CD4-positive, alpha-beta T cell treated with Interleukin-4 for 4 hours (primary cell): ENCODE results near the gene DNAI2.
"Not testable (repeated sequence)": the region's sequence is repeated elsewhere in the genome, so short reads cannot be mapped to it uniquely, and the experiment has no call there.

Source experiments
- DNase-seq: peaks from one replicate; pipeline ENCODE4 v3.0.0-alpha.2; 2020

The DNAI2 gene

GRCh38 chr17:74276541-74277009, 2.5 kb downstream of the DNAI2 start:
- DNase-seq: no peak

- no peak for DNase-seq
Measured at GRCh38 chr17:74277935-74278334, 3.9 kb downstream of the DNAI2 start.

DNA sequence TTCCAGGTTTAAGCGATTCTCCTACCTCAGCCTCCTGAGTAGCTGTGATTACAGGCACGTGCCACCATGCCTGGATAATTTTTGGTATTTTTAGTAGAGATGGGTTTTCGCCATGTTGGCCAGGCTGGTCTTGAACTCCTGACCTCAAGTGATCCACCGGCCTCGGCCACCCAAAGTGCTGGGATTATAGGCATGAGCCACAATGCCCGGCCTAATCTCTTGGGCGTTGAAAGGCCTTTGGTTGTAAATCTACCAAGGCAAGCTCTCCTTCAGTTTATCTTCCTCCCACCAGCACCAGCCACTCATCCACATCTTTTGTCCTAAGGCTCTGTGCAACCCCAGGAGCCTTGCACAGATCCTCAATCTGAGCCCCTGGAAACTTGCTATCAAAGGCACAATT, 5.6 kb downstream of the DNAI2 start:
- DNase-seq: not testable (repeated sequence)

- peak; percentile 84 for DNase-seq
Measured at GRCh38 chr17:74280093-74280513, 6.1 kb downstream of the DNAI2 start.

DNA sequence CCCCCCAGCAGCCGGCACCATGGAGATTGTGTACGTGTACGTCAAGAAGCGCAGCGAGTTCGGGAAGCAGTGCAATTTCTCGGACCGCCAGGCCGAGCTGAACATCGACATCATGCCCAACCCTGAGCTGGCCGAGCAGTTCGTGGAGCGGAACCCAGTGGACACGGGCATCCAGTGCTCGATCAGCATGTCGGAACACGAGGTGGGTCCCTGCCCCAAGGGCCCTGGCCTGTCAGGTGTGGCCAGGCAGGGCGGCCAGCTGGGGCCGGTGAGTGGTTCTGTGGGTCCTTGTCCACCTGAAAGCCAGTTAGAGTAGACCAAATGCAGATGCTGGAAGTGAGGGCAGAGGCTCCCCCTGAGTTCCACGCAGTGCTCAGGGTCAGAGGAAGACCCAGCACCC, 7.8 kb downstream of the DNAI2 start:
- DNase-seq: no peak

DNA sequence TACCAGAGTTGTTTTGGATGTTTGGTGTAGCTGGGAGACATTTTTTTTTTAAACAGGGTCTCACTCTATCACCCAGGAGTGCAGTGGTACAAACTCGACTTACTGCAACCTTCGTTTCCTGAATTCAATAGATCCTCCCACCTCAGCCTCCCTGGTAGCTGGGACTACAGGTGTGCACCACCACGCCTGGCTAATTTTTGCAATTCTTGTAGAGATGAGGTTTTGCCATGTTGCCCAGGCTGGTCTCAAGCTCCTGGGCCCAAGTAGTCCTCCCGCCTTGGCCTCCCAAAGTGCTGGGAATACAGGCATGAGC, 8.2 kb downstream of the DNAI2 start:
- not testable (repeated sequence) for DNase-seq

- peak; percentile 91 for DNase-seq
Measured at GRCh38 chr17:74282587-74283370, 8.7 kb downstream of the DNAI2 start.

DNA sequence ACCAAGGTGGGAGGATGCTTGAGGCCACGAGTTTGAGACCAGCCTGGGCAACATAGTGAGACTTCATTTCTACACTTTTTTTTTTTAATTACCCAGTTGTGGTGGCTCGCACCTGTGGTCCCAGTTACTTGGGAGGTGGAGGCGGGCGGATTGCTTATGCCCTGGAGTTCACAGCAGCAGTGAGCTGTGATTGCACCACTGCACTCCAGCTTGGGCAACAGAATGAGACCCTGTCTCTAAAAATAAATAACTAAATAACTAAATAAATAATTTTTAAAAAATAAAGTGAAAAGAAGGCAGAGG, 9.3 kb downstream of the DNAI2 start:
- no peak for DNase-seq

DNA sequence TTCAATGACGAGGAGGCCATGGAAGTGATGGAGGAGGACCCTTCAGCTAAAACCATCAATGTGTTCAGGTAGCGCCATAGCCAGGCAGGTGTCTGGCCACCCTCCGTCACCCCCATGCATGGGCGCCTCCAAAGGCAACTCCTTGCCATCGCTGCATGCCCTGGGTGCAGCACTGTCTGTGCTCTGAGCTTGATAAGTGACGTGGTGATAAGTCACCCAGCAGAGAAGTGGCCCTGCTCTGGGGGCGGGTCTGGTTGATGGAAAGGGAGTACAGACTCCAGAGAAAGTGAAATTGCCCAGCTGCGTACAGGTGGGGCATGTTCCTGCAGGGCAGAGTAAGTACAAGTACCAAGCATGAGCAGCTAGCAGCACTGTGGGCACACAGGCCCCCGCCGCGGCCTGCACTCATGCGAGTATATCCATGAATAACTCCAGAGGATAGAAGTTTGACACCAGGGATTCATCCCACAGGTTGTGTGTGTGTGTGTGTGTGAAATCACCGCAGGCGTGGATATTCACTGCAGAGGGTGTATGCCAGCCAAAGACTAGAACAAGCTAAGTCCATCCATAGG, 13.1 kb downstream of the DNAI2 start:
- DNase-seq: no peak

GRCh38 chr17:74288785-74289184, 14.8 kb downstream of the DNAI2 start:
- DNase-seq: no peak

GRCh38 chr17:74289688-74290087, 15.7 kb downstream of the DNAI2 start:
- no peak for DNase-seq

GRCh38 chr17:74290340-74290739, 16.3 kb downstream of the DNAI2 start:
- no peak for DNase-seq

GRCh38 chr17:74292495-74292894, 18.5 kb downstream of the DNAI2 start:
- DNase-seq: no peak

DNA sequence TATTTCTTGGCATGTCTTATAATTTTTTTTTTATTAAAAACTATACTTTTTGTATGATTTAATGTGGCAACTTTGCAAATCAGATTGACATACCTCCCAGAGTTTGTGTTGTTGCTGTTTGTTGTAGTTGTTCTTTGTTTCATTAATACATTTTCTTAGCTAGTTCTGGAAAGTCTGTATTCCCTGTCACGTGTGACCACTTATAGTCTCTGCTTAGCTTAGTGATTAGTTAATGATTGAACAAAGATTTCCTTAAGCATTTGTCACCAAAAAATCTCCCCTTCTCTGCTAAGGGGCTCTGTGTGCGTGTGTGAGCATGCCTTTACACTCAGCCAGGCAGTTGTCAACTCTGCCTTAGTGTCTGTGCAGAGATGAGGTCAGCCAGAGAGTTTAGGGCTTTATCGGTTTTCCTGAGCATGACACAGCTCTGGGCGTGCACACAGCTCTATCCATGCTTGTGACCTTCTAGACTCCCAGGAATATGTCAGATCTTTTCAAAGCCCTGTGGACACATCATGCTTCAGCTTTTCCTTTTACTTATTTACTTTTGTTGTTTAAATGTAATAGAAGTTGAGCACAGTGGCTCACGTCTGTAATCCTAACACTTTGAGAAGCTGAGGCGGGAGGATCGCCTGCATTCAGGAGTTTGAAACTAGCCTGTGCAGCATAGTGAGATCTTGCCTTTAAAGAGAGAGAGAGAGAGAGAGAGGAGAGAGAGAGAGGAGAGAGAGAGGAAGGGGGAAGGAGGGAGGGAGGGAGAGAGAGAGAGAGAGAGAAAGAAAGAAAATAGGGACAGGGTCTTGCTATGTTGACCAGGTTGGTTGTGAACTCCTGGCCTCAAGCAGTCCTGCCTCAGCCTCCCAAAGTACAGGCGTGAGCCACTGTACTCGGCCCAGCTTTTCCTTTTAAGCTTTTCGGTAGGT, 21.9 kb downstream of the DNAI2 start:
- no peak for DNase-seq

GRCh38 chr17:74296548-74296936, 22.5 kb downstream of the DNAI2 start:
- DNase-seq: peak; percentile 61

DNA sequence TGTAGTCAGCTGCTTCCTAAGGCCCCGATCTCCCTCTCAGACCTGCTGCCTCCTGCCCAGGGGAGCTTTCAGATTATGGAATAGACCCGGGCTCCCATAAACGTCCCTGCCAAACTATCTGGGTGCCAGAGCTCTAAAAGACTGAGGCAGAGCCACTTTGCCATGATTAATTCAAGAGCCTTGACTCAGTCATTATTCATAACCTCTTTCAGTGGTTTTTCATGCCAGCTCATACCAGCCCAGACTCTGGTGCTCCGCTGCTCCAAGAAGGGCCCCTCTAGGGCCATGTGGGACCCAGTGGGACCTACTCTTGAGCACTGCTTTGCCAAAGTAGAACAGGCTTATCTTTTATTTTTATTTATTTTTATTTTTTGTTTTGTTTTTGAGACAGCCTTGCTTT, 23.9 kb downstream of the DNAI2 start:
- no peak for DNase-seq

DNA sequence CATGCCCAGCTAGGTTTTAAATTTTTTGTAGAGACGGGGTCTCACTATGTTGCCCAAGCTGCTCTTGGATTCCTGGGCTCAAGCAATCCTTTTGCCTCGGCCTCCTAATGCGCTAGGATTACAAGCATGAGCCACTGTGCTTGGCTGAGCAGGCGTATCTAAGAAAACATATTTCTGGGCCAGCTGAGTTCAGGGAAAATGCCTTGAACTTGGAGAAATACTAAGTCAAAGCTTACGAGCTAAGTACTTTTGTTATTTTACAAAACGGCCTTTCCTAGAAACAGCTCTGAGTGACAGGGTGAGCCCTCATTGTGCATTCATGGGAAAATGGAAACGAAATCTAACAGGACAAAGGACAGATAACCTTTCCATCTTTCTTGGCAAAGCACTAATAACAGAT, 24.7 kb downstream of the DNAI2 start:
- no peak for DNase-seq

DNA sequence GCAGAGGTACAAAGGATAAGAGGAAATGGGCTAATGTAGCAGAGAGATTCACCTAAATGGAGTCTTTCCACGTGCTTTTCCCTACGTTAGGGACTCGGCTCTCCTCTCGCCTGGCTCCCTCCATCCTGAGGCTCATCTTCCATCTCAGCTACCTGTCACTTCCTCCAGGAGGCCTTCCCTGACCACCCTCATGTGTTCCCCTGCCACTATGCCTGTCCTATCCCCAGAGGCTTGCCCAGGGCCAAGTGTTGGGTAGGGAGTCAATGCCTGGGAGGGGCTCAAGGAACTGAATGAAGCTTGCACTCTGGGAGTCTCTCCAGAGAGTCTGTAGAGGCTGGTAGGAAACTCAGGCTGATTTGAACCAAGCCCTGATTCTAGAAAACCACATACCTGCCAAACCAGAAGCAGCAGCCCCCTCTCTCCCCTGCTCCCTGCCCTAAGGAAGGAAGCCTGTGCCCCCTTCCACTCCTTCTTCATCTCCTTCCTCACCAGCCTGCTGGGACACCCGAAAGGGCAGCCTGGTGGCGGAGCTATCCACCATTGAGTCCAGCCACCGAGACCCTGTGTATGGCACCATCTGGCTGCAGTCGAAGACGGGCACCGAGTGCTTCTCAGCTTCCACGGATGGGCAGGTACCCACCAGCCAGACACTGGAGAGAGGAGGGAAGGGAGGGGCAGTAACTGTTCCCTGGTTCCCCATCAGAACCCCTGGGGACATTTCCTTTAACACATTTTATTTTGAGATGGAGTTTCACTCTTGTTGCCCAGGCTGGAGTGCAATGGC, 25.4 kb downstream of the DNAI2 start:
- no peak for DNase-seq

- no peak for DNase-seq
Measured at GRCh38 chr17:74303305-74303704, 29.3 kb downstream of the DNAI2 start.

- no peak for DNase-seq
Measured at GRCh38 chr17:74304184-74304583, 30.1 kb downstream of the DNAI2 start.

DNA sequence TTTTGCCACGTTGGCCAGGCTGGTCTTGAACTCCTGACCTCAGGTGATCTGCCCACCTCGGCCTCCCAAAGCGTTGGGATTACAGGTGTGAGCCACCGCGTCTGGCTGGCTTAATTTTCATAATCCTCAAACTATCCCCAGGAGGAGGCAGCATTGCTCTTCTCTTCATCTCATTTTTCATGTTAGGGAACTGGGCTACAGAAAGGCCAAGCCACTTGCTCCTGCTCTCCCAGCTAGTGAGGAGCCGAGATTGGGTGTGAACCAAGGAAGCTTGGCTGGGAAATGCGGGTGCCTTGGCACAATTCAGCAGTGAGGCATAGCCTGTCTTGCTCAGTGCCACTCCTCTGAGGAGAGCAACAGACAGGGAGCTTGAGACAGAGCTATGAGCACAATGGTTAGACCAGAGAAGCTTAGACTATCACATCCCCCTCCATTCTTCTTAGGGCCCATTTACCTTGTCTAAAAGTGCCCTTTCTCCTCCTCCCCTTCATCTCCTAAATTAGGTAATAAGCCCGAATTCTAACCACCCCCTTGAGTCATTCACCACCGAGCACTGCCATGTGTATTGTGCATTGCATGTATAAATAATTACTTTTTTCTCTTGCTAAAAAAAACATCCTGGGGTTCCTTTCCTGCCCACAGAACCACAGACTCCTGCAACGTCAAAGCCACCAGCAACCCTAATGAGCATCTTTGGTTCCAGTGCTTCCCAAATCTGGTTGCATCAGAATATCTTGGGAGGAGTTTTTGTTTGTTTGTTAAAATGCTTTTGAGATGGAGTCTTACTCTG, 32.0 kb downstream of the DNAI2 start:
- DNase-seq: no peak
